Trophoblast cell (in vitro differentiated cells and primary cell): Measurements from ENCODE around the gene ZFAND2B. TPM values are rescaled to one million over a fixed set of nuclear protein-coding genes. Genes with fewer than 3 reads are reported as not detected.

Experiments
- DNase-seq, 2 donors: peaks; one replicate each; pipeline ENCODE4 v3.0.0-alpha.2; 2016
- H2AFZ ChIP-seq: 2 replicates; pipeline ENCODE4 v1.6.1; 2013; ENCODE audit warnings: low read length, moderate library complexity, mild to moderate bottlenecking; ENCODE audit not compliant: insufficient read depth, poor library complexity
- H2AK5ac ChIP-seq: 2 replicates; pipeline ENCODE4 v1.6.1; 2013; ENCODE audit warnings: mild to moderate bottlenecking, low read length
- H2BK120ac ChIP-seq: 2 replicates; pipeline ENCODE4 v1.6.1; 2013; ENCODE audit warnings: low read length, mild to moderate bottlenecking, moderate library complexity; ENCODE audit not compliant: insufficient read depth, poor library complexity
- H2BK12ac ChIP-seq: 2 replicates; pipeline ENCODE4 v1.6.1; 2013; ENCODE audit warnings: mild to moderate bottlenecking, low read length, moderate library complexity
- H2BK5ac ChIP-seq: 2 replicates; pipeline ENCODE4 v1.6.1; 2013; ENCODE audit warnings: low read length, low read depth, moderate library complexity, mild to moderate bottlenecking; ENCODE audit not compliant: poor library complexity
- H3K14ac ChIP-seq: 2 replicates; pipeline ENCODE4 v1.6.1; 2013; ENCODE audit warnings: mild to moderate bottlenecking, low read length
- H3K18ac ChIP-seq: 2 replicates; pipeline ENCODE4 v1.6.1; 2013; ENCODE audit warnings: mild to moderate bottlenecking, low read length
- H3K23ac ChIP-seq: 2 replicates; pipeline ENCODE4 v1.6.1; 2013; ENCODE audit warnings: low read length
- H3K27ac ChIP-seq: 2 replicates; pipeline ENCODE4 v1.5.1; 2013; ENCODE audit warnings: low read depth, mild to moderate bottlenecking, inconsistent platforms, low read length, moderate library complexity
- H3K27me3 ChIP-seq: 2 replicates; pipeline ENCODE4 v1.6.1; 2013; ENCODE audit warnings: inconsistent platforms, mild to moderate bottlenecking, low read length, moderate library complexity; ENCODE audit not compliant: insufficient read depth
- H3K36me3 ChIP-seq, 2 experiments: 1 replicate in 1 of 2; 2 replicates in 1 of 2; pipeline ENCODE4 v1.6.1; 2013; ENCODE audit warnings: low read length in 2 of 2, mild to moderate bottlenecking in 2 of 2, moderate library complexity in 1 of 2; ENCODE audit not compliant: insufficient read depth in 2 of 2, control insufficient read depth in 1 of 2
- H3K4ac ChIP-seq: 2 replicates; pipeline ENCODE4 v1.6.1; 2013; ENCODE audit warnings: low read depth, mild to moderate bottlenecking, low read length, moderate library complexity
- H3K4me1 ChIP-seq, 2 experiments: 1 replicate in 1 of 2; 2 replicates in 1 of 2; pipeline ENCODE4 v1.6.1; 2013; ENCODE audit warnings: low read length in 2 of 2, mild to moderate bottlenecking in 2 of 2, moderate library complexity in 1 of 2; ENCODE audit not compliant: insufficient read depth in 2 of 2, control insufficient read depth in 1 of 2
- H3K4me2 ChIP-seq: 2 replicates; pipeline ENCODE4 v1.6.1; 2013; ENCODE audit warnings: inconsistent platforms, mild to moderate bottlenecking, low read length, moderate library complexity
- H3K4me3 ChIP-seq: 2 replicates; pipeline ENCODE4 v1.5.1; 2013; ENCODE audit warnings: mild to moderate bottlenecking, low read depth, low read length, inconsistent platforms
- H3K79me1 ChIP-seq: one replicate; pipeline ENCODE4 v1.6.1; 2013; ENCODE audit warnings: low read length
- H3K79me2 ChIP-seq: 2 replicates; pipeline ENCODE4 v1.6.1; 2013; ENCODE audit warnings: low read length, mild to moderate bottlenecking; ENCODE audit not compliant: control insufficient read depth, insufficient read depth, poor library complexity
- H3K9ac ChIP-seq: 2 replicates; pipeline ENCODE4 v1.6.1; 2013; ENCODE audit warnings: mild to moderate bottlenecking, low read length
- H3K9me3 ChIP-seq: 2 replicates; pipeline ENCODE4 v1.6.1; 2013; ENCODE audit warnings: low read depth, mild to moderate bottlenecking, control low read depth, inconsistent platforms, low read length; ENCODE audit not compliant: insufficient read depth
- H4K12ac ChIP-seq: 2 replicates; pipeline ENCODE4 v1.6.1; 2013; ENCODE audit warnings: low read depth, mild to moderate bottlenecking, low read length, moderate library complexity
- H4K8ac ChIP-seq: 2 replicates; pipeline ENCODE4 v1.6.1; 2013; ENCODE audit warnings: low read depth, mild to moderate bottlenecking, low read length, moderate library complexity
- H4K91ac ChIP-seq: one replicate; pipeline ENCODE4 v1.6.1; 2013; ENCODE audit warnings: low read depth, mild to moderate bottlenecking, low read length, moderate library complexity
- WGBS: extraction: QIAGEN DNeasy Blood & Tissue Kit; methylation state at CpG from one replicate; pipeline ENCODE4 v1.1.7; 2013; ENCODE audit warnings: missing lambda C conversion rate; ENCODE audit not compliant: insufficient read length, insufficient coverage; ENCODE audit errors: extremely low coverage; 5-methylcytosine and 5-hydroxymethylcytosine counted together
- polyA plus RNA-seq: library from polyadenylated mRNA; stranded (reverse); fragments of 200-250 nt; gene quantifications from 2 replicates; pipeline ENCODE4 v1.2.3, GENCODE V29; 2013

ZFAND2B gene
- 26.1 and 26.8 TPM in 2 replicates for polyA plus RNA-seq

- WGBS = no CpG with 5 or more reads among the region's 76 CpGs
- peak within 1 kb of the TSS; percentile 94 for H3K9ac ChIP-seq
- peak within 1 kb of the TSS; percentile 80 for H2AK5ac ChIP-seq
- H3K79me2 ChIP-seq = peaks cover 5% of the 10 kb centered on the region
- peaks cover 5% of the 10 kb centered on the region for H3K79me1 ChIP-seq
- peak within 1 kb of the TSS; percentile 78 for H4K12ac ChIP-seq
- peak within 1 kb of the TSS; percentile 88 for H2BK120ac ChIP-seq
- H4K8ac ChIP-seq = peak within 1 kb of the TSS; percentile 80
- peak within 1 kb of the TSS; percentile 35 for H2BK12ac ChIP-seq
- peak within 1 kb of the TSS; percentile 87 for H4K91ac ChIP-seq
- peak within 1 kb of the TSS; percentile 92 for H3K4me3 ChIP-seq
- H3K4ac ChIP-seq = peak within 1 kb of the TSS; percentile 61
- DNase-seq = peak; percentile 94 to 98
- peak within 1 kb of the TSS; percentile 93 for H3K27ac ChIP-seq
- H3K4me2 ChIP-seq = peak within 1 kb of the TSS; percentile 98
- H3K9me3 ChIP-seq = no peaks in the 10 kb centered on the region
- peak within 1 kb of the TSS; percentile 45 for H2BK5ac ChIP-seq
- peak within 1 kb of the TSS; percentile 35 for H3K23ac ChIP-seq
- peak within 1 kb of the TSS; percentile 81 for H3K14ac ChIP-seq
- H3K4me1 ChIP-seq = peaks cover 2 to 4% of the 10 kb centered on the region in 2 experiments
- peak within 1 kb of the TSS; percentile 85 for H3K18ac ChIP-seq
- H3K27me3 ChIP-seq = no peaks in the 10 kb centered on the region
- H3K36me3 ChIP-seq = peaks cover 31 to 33% of the 10 kb centered on the region in 2 experiments
- peak within 1 kb of the TSS; percentile 92 for H2AFZ ChIP-seq
Observed at GRCh38 chr2:219206328-219207133, at the start of gene ZFAND2B. ZFAND2B (plus strand) TSS chr2:219206782; CDS start chr2:219206988, 206 bp downstream.

- H3K27me3 ChIP-seq = no peaks in the 10 kb centered on the region
- no peak overlapping the region for H4K8ac ChIP-seq
- H3K4me3 ChIP-seq = no peak overlapping the region
- H2BK12ac ChIP-seq = no peak overlapping the region
- H2AK5ac ChIP-seq = no peak overlapping the region
- no peak overlapping the region for H3K4me2 ChIP-seq
- DNase-seq = no peak
- peaks cover 4% of the 10 kb centered on the region for H3K79me1 ChIP-seq
- no peak overlapping the region for H4K91ac ChIP-seq
- no peak overlapping the region for H3K23ac ChIP-seq
- no peak overlapping the region for H3K4ac ChIP-seq
- no peak overlapping the region for H3K9ac ChIP-seq
- H3K18ac ChIP-seq = no peak overlapping the region
- no peak overlapping the region for H3K27ac ChIP-seq
- H3K79me2 ChIP-seq = peaks cover 2% of the 10 kb centered on the region
- H2BK120ac ChIP-seq = no peak overlapping the region
- H3K9me3 ChIP-seq = no peaks in the 10 kb centered on the region
- peaks cover 0 to 9% of the 10 kb centered on the region in 2 experiments for H3K4me1 ChIP-seq
- no CpG with 5 or more reads among the region's 8 CpGs for WGBS
- no peak overlapping the region for H2BK5ac ChIP-seq
- H4K12ac ChIP-seq = no peak overlapping the region
- peaks cover 2 to 5% of the 10 kb centered on the region in 2 experiments for H3K36me3 ChIP-seq
- H2AFZ ChIP-seq = no peak overlapping the region
- no peak overlapping the region for H3K14ac ChIP-seq
Observed at GRCh38 chr2:219157396-219157795, 49.2 kb upstream of the ZFAND2B start.

GRCh38 chr2:219158025-219158424 is 48.6 kb upstream of the ZFAND2B start:
- Histone ChIP-seq H3K27ac (no peak overlapping the region), H3K79me2 (peaks cover 2% of the 10 kb centered on the region), H4K8ac (no peak overlapping the region), H2AFZ (no peak overlapping the region), H2BK12ac (no peak overlapping the region), H3K27me3 (no peaks in the 10 kb centered on the region), H3K36me3 (peaks cover 2 to 5% of the 10 kb centered on the region in 2 experiments), H2BK120ac (no peak overlapping the region), H3K4me2 (no peak overlapping the region), H3K18ac (no peak overlapping the region), H3K9me3 (no peaks in the 10 kb centered on the region), H3K4me1 (peaks cover 0 to 9% of the 10 kb centered on the region in 2 experiments), H3K4ac (no peak overlapping the region), H4K91ac (no peak overlapping the region), H2AK5ac (no peak overlapping the region), H3K14ac (no peak overlapping the region), H3K4me3 (no peak overlapping the region), H3K23ac (no peak overlapping the region), H2BK5ac (no peak overlapping the region), H4K12ac (no peak overlapping the region), H3K79me1 (peaks cover 4% of the 10 kb centered on the region), H3K9ac (no peak overlapping the region)
- no CpG with 5 or more reads among the region's 4 CpGs for WGBS
- no peak for DNase-seq

- Histone ChIP-seq H2AFZ (no peak overlapping the region), H3K4me1 (peaks cover 0 to 9% of the 10 kb centered on the region in 2 experiments), H2BK12ac (no peak overlapping the region), H2AK5ac (no peak overlapping the region), H3K4ac (no peak overlapping the region), H3K9ac (no peak overlapping the region), H3K14ac (no peak overlapping the region), H4K8ac (no peak overlapping the region), H4K91ac (no peak overlapping the region), H3K27me3 (no peaks in the 10 kb centered on the region), H3K18ac (no peak overlapping the region), H2BK120ac (no peak overlapping the region), H3K9me3 (no peaks in the 10 kb centered on the region), H3K23ac (no peak overlapping the region), H3K27ac (no peak overlapping the region), H3K36me3 (peaks cover 2 to 5% of the 10 kb centered on the region in 2 experiments), H4K12ac (no peak overlapping the region), H3K4me3 (no peak overlapping the region), H2BK5ac (no peak overlapping the region), H3K79me1 (peaks cover 4% of the 10 kb centered on the region), H3K4me2 (no peak overlapping the region), H3K79me2 (peaks cover 2% of the 10 kb centered on the region)
- no CpG with 5 or more reads among the region's 3 CpGs for WGBS
- peak in 1 of 2 donors; percentile 59 for DNase-seq
Observed at GRCh38 chr2:219158586-219158985, 48.0 kb upstream of the ZFAND2B start.
